ENCODE data around the gene TMEM45A.

The TMEM45A gene

DNA sequence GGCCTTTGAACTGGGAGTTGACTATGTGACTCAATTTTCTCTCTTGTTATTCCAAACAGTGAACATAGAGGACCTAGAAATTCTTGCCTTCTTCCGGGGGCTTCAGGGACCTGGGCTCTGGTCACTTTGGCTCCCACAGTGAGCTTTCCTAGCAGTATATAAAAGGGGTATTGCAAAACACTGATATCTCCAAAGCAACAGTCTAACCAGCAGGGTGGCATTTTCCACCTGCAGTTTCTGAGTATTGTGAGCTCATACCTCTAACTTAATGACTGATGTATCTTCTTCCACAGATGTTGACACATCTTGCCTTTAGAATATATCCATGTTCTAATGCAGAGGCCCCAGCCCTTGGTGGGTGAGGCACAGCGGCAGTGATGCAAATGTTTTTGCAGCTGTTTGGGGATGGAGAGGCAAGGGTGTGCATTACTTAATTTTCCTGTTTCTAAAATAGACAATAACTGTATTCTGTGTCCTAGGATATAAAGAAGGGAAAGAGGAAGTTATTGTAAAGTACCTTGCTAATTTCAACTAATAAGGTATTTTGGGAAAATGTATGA, 71.3 kb downstream of the TMEM45A start:
- in situ Hi-C loops (cut with MboI; ENCODE audit: low sequenced_read_pairs), result no loop called here

DNA sequence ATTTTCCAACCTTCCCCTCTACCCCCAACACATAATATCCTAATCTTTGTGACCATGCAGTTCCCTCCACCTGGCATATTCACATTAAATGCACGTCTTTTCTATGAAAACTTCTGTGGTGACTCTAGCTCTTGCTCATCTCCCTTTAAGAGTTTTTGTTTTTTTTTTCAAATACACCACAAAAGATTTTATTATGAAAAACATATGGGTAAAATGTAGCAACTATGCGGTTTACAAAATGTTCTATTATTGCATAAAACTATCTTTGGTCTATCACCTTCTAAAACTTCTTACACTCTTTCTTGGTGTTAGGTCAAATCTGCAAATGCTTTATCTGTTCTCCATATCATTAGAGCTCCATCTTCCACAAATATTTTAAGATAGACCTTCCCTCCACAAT, 78.4 kb downstream of the TMEM45A start:
- in situ Hi-C loops (cut with MboI; ENCODE audit: low sequenced_read_pairs), result no loop called here

DNA sequence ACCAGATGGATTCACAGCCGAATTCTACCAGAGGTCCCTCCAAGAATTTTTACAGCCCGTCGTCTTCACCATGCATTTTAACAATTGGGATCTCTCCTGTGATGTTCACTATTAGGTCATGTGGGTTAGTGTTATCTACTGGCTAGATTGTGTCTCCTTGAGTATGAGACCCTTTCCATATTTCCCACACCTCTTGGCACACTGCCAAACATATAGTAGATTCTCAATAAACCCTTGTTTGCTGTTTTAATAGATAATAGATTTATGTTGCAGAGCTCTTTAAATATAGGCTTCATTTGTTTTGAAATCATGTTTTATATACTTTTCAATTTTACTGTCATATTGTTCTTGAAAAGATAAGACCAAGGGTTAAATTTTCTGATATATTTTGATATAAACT, 82.1 kb downstream of the TMEM45A start:
- in situ Hi-C loops (cut with MboI; ENCODE audit: low sequenced_read_pairs), result no loop called here

DNA sequence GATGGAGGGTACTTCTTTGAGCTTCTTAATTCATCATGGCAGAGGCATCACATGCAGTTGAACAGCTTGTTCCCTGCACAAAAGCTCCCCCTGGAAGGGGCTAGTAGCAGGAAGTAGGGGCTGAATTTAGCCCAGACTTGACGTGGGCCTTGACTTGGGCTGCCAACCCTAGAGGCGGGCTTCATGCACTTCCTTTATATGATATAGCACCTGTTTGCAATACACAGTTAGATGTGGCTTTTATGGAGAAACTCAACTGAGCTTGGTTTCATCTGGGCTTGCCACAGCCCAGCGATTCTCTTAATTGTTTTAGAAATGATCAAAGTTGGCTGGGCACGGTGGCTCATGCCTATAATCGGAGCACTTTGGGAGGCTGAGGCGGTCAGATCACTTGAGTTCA, 83.3 kb downstream of the TMEM45A start:
- in situ Hi-C loops (cut with MboI; ENCODE audit: low sequenced_read_pairs), result loop anchor here (25.0 kb wide), 2 partner anchors 263 to 738 kb away; no protein-coding TSS in a partner anchor

DNA sequence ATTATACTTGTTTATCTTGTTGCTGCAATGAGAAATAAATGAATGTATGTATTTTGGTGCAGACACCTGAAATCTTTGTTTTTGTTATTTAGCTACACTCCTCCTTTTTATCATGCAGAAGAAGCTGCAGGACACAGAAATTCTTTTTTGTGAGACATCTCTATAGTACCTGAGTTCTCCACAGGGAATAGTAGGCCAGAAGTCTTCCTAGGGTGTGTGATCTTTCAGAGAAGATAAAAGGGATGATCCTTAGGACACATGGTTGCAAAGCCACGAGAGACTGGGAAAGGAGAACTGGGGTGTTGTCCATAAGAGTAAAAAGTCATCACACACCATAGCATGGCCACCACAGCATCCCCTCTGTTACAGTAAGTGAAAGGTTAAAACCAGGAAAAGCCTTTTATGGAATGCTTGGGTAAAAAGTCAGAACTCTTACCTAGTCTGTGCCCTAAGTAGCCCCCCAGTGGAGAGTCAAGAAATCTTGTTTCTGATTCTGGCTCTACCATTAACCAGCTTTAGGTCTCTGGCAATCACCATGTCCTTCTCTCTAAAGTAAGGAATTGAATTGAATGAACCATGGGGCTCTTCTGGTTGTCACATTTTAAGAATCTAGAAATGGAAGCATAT, 85.1 kb downstream of the TMEM45A start:
- in situ Hi-C loops (cut with MboI; ENCODE audit: low sequenced_read_pairs), result loop anchor here (25.0 kb wide), 2 partner anchors 265 to 740 kb away; no protein-coding TSS in a partner anchor

DNA sequence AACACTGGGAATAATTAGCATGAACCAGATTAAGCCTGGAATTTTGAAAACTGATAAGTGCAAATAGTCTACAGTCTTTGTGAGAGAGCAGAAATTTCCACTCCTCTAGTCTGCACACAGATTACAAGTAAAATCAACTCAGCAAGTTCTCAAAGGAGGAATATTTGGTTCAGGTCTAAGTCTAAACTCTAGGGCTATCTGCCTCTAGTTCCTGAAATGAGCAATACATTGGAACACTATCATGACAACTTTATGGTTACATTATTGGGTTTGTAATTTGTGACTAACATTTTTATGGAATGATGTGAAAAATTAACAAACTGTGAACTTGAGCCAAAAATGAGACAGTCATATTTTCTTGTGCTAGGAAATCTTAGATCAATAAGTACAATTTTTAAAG, 86.2 kb downstream of the TMEM45A start:
- in situ Hi-C loops (cut with MboI; ENCODE audit: low sequenced_read_pairs), result loop anchor here (25.0 kb wide), 2 partner anchors 266 to 741 kb away; no protein-coding TSS in a partner anchor

DNA sequence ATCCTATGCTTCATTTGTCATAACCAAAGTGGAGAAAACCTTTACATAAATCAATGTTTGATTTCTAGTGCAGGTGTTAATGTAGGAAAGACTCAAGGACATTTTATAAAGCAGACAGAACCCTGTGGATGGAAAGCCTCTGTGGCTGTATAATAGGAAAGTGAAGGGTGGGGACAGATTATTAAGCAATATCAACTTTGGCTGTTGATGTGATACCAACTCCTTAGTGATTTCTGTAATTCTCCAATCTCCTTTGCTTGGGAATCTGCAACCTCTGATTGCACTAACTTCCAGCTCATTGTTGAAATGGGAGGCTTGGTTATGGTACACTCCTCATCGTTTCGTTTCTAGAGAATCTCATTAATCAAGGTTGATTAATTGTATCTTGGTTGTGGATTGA, 87.7 kb downstream of the TMEM45A start:
- in situ Hi-C loops (cut with MboI; ENCODE audit: low sequenced_read_pairs), result loop anchor here (25.0 kb wide), 2 partner anchors 268 to 743 kb away; no protein-coding TSS in a partner anchor

DNA sequence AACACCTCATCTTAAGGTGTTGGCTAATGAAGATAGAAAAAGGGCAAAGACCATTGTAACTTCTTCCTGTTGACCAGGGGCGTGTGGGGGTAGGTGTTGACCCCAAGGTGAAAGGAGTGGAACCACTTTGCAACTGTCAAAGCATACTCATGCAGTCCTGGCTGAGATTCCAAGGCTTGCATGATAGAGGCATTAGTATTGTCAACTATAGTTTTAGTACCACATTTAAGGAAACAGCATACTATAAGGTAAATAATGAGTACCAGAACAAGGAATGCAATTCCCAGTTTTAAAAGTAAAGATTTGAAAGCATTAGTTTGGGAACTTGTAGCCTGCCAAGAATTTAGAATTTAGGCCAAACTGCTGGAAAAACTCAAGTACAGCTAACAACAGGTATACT, 89.2 kb downstream of the TMEM45A start:
- in situ Hi-C loops (cut with MboI; ENCODE audit: low sequenced_read_pairs), result loop anchor here (25.0 kb wide), 2 partner anchors 269 to 744 kb away; no protein-coding TSS in a partner anchor

DNA sequence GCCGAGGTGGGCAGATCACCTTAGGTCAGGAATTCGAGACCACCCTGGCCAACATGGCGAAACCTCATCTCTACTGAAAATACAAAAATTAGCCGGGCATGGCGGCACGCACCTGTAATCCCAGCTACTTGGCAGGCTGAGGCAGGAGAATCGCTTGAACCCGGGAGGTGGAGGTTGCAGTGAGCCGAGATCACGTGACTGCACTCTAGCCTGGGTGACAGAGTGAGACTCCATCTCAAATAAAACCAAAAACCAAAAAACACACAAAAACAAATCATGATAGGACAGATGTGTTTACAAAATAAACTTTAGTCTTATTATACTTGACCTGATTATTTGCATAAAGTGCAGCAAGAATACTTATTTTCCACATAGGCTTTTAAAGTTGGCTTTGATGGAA, 89.7 kb downstream of the TMEM45A start:
- in situ Hi-C loops (cut with MboI; ENCODE audit: low sequenced_read_pairs), result loop anchor here (25.0 kb wide), 2 partner anchors 270 to 745 kb away; no protein-coding TSS in a partner anchor

DNA sequence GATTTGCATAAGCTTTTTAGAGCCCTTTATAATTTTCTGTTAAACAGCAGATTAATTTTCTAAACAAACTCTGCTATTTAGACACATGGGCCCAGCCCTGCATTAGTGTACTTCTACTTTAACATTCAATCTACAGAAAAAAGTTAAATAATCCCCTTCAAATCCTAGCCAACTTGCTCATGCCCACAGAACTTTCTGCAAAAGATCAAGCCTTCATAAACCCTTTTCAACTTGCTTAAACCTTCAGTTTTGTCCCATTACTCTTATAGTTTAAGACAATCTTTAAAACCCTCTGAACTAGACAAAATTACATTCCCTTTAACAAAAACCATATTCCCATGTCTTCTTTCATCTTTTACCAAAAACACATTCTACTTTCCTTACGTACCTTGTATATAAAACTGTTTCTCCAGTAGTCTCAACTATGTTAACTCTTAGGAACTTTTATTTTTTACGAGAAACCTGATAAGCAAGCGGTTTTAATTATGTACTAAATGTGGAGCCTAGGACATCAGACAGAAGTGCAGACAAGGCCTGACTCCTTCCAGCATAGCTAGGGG, 91.8 kb downstream of the TMEM45A start:
- in situ Hi-C loops (cut with MboI; ENCODE audit: low sequenced_read_pairs), result loop anchor here (25.0 kb wide), 2 partner anchors 272 to 747 kb away; no protein-coding TSS in a partner anchor

DNA sequence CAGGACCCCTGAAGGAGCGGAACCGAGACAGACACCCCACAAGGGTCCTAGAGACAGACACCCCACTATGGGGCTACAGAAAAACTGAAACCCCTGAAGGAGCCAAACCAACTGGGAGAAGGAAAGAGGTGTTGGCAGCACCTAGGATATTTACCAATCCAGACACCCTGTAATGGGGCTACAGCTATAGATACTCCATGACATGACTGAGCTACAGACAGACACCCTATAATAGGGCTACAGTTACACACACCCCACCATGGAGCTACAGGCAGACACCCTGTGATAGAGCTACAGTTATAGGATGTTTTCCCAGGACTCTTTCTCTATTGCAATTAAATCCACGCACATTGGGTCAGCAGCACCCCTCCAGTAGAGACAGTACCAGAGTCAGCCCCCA, 94.4 kb downstream of the TMEM45A start:
- in situ Hi-C loops (cut with MboI; ENCODE audit: low sequenced_read_pairs), result loop anchor here (25.0 kb wide), 2 partner anchors 275 to 750 kb away; no protein-coding TSS in a partner anchor

DNA sequence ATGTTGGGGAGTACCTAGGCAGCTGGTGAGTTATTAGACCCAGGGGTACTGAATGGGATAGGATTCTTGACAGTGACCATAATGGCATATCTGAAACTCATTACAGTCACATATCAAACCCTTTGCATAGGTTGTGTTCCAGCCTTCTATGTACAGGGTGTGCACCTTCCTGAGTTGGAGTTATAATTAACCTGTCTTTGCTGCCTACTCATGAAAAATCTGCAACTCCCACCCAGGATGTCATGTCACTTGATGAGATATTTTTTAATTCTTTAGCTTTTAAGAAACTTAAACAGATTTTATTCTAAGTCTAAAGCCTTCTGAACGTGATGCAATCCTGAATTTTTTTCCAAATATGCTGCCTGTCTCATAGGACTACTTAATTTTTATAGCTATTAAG, 95.8 kb downstream of the TMEM45A start:
- in situ Hi-C loops (cut with MboI; ENCODE audit: low sequenced_read_pairs), result loop anchor here (25.0 kb wide), 2 partner anchors 276 to 751 kb away; no protein-coding TSS in a partner anchor

DNA sequence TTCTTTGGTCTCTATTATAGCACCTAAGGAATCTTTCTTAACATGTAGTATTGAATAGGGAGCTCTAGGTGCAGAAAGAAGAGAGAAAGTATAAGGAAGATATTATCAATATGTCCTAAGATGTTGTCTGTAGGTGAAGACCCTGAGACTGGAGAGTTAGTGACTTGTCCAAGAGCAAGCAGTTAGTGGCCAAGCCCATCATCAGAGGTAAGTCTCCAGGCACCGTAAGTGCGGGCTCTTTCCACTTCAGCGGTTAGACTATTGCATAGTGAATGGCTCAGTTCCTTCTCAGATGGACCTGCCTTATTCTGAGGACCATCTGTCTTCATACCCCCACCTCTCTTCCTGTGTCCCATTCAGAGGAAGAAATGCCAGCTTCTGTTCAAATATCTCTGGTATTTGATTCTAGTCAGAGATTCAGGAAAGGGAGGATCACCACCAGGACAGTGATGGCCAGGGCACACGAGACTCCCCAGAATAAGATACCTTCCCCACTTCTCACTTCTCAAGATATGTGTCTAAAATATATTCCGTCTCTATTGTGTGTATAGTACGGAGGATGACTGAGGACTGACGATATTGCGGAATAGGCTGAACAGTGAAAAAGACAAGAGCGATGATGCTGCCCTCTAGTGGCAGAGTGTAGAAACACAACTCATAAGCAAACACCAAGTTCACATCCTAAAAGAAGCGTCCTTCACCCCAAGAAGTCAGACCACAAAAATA, 97.9 kb downstream of the TMEM45A start:
- in situ Hi-C loops (cut with MboI; ENCODE audit: low sequenced_read_pairs), result loop anchor here (25.0 kb wide), 2 partner anchors 278 to 753 kb away; no protein-coding TSS in a partner anchor

DNA sequence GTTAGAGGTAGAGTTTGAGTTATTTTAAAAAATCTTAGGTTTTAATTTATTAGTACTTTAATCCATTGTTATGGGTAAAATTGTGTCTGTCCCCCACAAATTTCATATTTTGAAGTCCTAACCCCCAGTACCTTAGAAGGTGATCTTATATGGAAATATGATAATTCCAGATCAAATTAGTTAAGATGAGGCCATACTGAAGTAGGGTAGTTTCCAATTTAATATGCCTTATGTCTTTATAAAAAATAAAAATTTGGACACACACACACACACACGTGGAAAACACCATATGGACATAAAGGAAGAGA, 98.4 kb downstream of the TMEM45A start:
- in situ Hi-C loops (cut with MboI; ENCODE audit: low sequenced_read_pairs), result loop anchor here (25.0 kb wide), 2 partner anchors 278 to 753 kb away; no protein-coding TSS in a partner anchor

DNA sequence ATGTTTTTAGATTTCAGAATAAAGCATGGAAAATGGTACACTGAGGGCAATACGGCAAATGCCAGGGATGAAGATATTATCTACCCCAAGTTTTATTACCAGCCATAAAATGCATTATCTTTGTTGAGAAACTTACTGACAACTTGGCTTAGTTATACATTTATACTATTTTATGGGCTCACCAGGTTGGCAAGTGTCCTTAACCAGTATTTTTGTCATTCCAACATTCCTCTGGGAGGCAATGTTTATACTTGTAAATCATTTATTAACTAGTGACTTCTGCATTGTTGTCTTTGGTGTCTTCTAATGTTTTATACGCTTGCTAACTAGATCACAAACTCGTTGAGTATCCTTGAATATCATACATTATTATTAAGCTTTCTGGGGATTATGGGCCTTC, 99.0 kb downstream of the TMEM45A start:
- in situ Hi-C loops (cut with MboI; ENCODE audit: low sequenced_read_pairs), result loop anchor here (25.0 kb wide), 2 partner anchors 279 to 754 kb away; no protein-coding TSS in a partner anchor

DNA sequence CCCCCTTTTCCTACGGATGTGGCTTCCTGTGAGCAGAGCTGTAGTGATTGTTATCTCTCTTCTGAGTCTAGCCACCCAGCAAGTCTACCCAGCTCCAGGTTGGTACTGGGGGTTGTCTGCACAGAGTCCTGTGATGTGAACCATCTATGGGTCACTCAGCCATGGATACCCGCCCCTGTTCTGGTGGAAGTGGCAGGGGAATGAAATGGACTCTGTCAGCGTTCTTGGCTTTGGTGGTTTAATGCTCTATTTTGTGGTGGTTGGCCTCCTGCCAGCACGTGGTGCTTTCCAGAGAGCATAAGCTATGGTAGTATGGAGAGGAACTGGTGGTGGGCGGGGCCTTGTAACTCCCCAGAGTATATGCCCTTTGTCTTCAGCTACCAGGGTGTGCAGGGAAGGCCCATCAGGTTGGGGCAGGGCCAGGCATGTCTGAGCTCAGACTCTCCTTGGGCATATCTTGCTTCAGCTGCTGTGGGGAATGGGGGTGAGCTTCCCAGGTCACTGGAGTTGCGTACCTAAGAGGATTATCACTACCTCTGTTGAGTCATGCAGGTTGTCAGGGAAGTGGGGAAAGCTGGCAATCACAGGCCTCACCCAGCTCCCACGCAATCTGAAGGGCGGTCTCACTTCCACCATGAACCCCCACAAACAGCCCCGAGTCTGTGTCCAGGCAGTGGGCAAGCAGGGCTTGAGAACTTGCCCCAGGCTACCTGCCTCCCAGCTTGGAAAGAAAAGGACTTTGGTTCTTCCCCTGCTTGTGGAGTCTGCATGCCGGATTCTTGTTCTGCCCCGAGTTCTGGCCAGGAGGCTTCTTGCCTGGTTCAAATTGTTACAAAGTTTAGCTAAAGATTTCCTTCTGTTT, 108.0 kb downstream of the TMEM45A start:
- in situ Hi-C loops (cut with MboI; ENCODE audit: low sequenced_read_pairs), result no loop called here

DNA sequence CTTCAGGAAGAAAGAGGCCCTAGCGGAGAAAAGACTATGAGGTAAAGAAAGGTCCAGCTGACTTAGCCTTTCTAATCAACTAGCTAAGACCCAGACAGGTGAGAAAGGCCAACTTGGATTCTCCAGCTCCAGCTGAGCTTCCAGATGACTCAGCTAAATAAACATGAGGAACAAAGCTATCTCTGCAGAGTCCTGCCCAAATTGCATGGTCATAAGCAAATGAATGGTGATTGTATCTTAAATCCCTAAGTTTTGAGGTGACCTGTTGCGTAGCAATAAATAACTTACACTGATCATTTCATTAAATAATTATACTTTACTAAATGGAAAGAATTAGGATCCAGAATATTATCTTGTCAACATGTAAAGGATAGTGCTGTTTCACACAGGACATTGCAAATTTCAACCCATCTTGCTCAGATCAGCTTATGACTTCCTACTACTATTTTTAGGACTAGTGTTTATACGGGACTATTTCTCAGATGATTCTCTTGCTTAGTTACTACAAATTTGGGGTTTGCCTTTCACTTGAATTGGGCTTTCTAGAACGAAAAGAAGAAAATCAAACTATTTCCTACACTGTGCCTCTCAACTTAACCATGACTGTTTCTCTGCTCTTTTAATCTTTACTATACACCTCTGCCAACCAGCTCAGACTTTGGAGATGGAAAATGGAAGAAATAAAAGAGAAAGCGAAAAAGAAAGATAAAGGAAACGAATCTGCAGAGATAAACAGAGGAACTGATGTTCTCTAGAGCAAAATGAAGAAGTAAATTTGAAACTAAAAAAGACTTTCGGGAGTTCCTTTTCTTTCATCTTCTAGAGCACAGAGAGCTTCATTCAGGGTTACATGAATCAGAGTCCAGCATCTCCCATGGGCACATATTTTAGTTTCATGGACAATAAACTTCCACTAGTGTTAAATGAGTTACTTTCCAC, 110.4 kb downstream of the TMEM45A start:
- in situ Hi-C loops (cut with MboI; ENCODE audit: low sequenced_read_pairs), result no loop called here

DNA sequence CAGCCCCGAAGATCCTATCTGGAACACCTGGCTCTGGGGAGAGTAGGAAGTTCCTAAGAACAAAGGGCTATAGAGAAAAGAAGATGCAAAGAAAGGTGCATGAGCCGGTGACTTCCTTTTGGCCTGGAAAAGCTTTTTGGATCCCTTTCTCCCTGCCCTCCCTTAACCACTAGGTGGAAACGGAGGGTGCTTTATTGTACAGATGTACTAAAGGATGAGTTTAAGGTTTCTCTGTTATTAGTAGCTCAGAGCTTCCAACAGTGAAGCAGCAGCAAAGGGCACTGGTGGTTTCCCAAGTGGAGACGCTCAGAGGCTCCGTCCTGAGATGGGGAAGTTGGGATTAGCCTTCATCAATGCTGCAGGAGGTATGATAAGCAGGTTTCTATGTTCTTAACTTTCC, 111.0 kb downstream of the TMEM45A start:
- in situ Hi-C loops (cut with MboI; ENCODE audit: low sequenced_read_pairs), result no loop called here

DNA sequence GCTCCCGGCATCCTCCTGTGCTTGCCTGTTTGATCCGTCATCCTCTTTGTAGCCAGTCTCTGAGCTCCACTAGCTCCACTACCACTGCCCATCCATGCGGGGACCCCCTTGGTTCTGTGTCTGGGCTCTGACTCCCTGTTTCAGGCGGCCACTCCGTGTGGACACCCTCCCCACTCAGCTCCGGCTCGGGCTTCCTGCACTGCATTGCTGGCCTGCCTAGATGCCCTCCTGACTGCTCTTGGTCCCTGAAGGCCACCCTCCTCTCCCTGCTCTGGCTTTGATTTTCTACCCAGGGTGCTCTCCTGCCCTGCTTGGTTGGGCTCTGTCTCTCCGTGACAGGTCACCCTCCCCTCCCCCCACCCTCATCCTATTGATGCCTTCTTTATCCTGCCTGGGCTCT, 112.9 kb downstream of the TMEM45A start:
- in situ Hi-C loops (cut with MboI; ENCODE audit: low sequenced_read_pairs), result no loop called here

Measured in HL-60/S4 treated with retinoic acid at 250 ng/mL for 4 days and 3 days (cell line).